IMR-90 (cell line): Measurements from ENCODE around the gene MGAT5. TPM values are rescaled to one million over a fixed set of nuclear protein-coding genes. Genes with fewer than 3 reads are reported as not detected.

ENCODE experiments used
- ATAC-seq: fragments of 200-7000 bp; cut with Tn5 transposase; 2 replicates; pipeline ENCODE4 v1.9.1; 2020; ENCODE audit warnings: low read depth, mild to moderate bottlenecking, moderate library complexity
- BruUV-seq: library from RNA; stranded (reverse); fragments of 400-500 nt; replicated peaks from 2 replicates; lab custom pipeline; 2021; lab: Mats Ljungman, UMichigan
- CTCF ChIA-PET: fragments of 300-600 bp; formaldehyde crosslinking; extraction: SDS; loops from one replicate; lab custom pipeline; 2021; ENCODE audit warnings: antibody characterized with exemption; lab: Yijun Ruan, JAX
- POLR2A ChIA-PET: fragments of 300-600 bp; sonication (Branson Sonifier 250); formaldehyde crosslinking; loops from one replicate; lab custom pipeline; 2022; ENCODE audit warnings: antibody characterized with exemption; ENCODE audit not compliant: unreplicated experiment; lab: Charles Lee
- DNase-seq: peaks from one replicate; pipeline ENCODE4 v3.0.0; 2013
- H2AFZ ChIP-seq: replicated peaks from 2 replicates; pipeline ENCODE3; 2013; ENCODE audit warnings: low read length, mild to moderate bottlenecking; ENCODE audit not compliant: poor library complexity
- H2AK5ac ChIP-seq: 2 replicates; pipeline ENCODE4 v1.6.1; 2013; ENCODE audit warnings: low read depth, low read length, inconsistent platforms
- H2AK9ac ChIP-seq: replicated peaks from 2 replicates; pipeline ENCODE3; 2013; ENCODE audit warnings: mild to moderate bottlenecking, low read depth, low read length, moderate library complexity; ENCODE audit not compliant: poor library complexity
- H2BK120ac ChIP-seq: 2 replicates; pipeline ENCODE4 v1.6.1; 2013; ENCODE audit warnings: low read depth, low read length, inconsistent platforms
- H2BK15ac ChIP-seq: 3 replicates; pipeline ENCODE4 v1.6.1; 2013; ENCODE audit warnings: low read depth, low read length, inconsistent platforms
- H2BK20ac ChIP-seq: 2 replicates; pipeline ENCODE4 v1.6.1; 2013; ENCODE audit warnings: low read depth, mild to moderate bottlenecking, inconsistent platforms, low read length, moderate library complexity
- H2BK5ac ChIP-seq: 2 replicates; pipeline ENCODE4 v1.6.1; 2013; ENCODE audit warnings: mild to moderate bottlenecking, low read depth, low read length, inconsistent platforms; ENCODE audit not compliant: poor library complexity, severe bottlenecking
- H3K14ac ChIP-seq: replicated peaks from 2 replicates; pipeline ENCODE4 v1.6.1; 2013; ENCODE audit warnings: low read depth, low read length, inconsistent platforms
- H3K18ac ChIP-seq: 2 replicates; pipeline ENCODE4 v1.6.1; 2013; ENCODE audit warnings: low read depth, low read length, control low read depth
- H3K23ac ChIP-seq: 2 replicates; pipeline ENCODE4 v1.6.1; 2013; ENCODE audit warnings: low read depth, low read length, inconsistent platforms
- H3K27ac ChIP-seq: 2 replicates; pipeline ENCODE4 v1.5.1; 2013; ENCODE audit warnings: mild to moderate bottlenecking, control low read depth, low read length; ENCODE audit not compliant: insufficient read depth
- H3K27me3 ChIP-seq: 2 replicates; pipeline ENCODE4 v1.6.1; 2013; ENCODE audit warnings: low read length; ENCODE audit not compliant: control insufficient read depth, insufficient read depth
- H3K36me3 ChIP-seq: 2 replicates; pipeline ENCODE4 v1.6.1; 2013; ENCODE audit warnings: low read length, mixed read lengths; ENCODE audit not compliant: control insufficient read depth, insufficient read depth
- H3K4ac ChIP-seq: 2 replicates; pipeline ENCODE4 v1.6.1; 2013; ENCODE audit warnings: low read depth, low read length, inconsistent platforms
- H3K4me1 ChIP-seq: 2 replicates; pipeline ENCODE4 v1.6.1; 2013; ENCODE audit warnings: low read length, mixed read lengths; ENCODE audit not compliant: control insufficient read depth, insufficient read depth
- H3K4me2 ChIP-seq: 2 replicates; pipeline ENCODE4 v1.6.1; 2013; ENCODE audit warnings: low read depth, mild to moderate bottlenecking, control low read depth, low read length, moderate library complexity
- H3K4me3 ChIP-seq: 2 replicates; pipeline ENCODE4 v1.5.1; 2013; ENCODE audit warnings: low read depth, mild to moderate bottlenecking, control low read depth, low read length, moderate library complexity; ENCODE audit not compliant: insufficient read depth
- H3K56ac ChIP-seq: 2 replicates; pipeline ENCODE4 v1.6.1; 2013; ENCODE audit warnings: low read length, inconsistent platforms; ENCODE audit not compliant: insufficient read depth; ENCODE audit errors: extremely low read depth
- H3K79me1 ChIP-seq, 2 experiments: 2 replicates each; pipeline ENCODE4 v1.6.1; 2013; ENCODE audit warnings: low read length in 2 of 2, inconsistent platforms in 1 of 2, low read depth in 1 of 2
- H3K9ac ChIP-seq: 2 replicates; pipeline ENCODE4 v1.6.1; 2013; ENCODE audit warnings: low read depth, low read length, control low read depth
- H3K9me1 ChIP-seq: 2 replicates; pipeline ENCODE4 v1.6.1; 2013; ENCODE audit warnings: low read length, inconsistent platforms; ENCODE audit not compliant: insufficient read depth
- H3K9me3 ChIP-seq: 2 replicates; pipeline ENCODE4 v1.6.1; 2013; ENCODE audit warnings: low read length; ENCODE audit not compliant: control insufficient read depth, insufficient read depth
- H4K20me1 ChIP-seq: 2 replicates; pipeline ENCODE4 v1.6.1; 2013; ENCODE audit warnings: low read length, inconsistent platforms; ENCODE audit not compliant: insufficient read depth
- H4K5ac ChIP-seq: 2 replicates; pipeline ENCODE4 v1.6.1; 2013; ENCODE audit warnings: mild to moderate bottlenecking, low read depth, low read length, control low read depth
- H4K8ac ChIP-seq, 2 experiments: 2 replicates each; pipeline ENCODE4 v1.6.1; 2013; ENCODE audit warnings: low read depth in 2 of 2, low read length in 2 of 2, control low read depth in 1 of 2, inconsistent platforms in 1 of 2
- H4K91ac ChIP-seq: 2 replicates; pipeline ENCODE4 v1.6.1; 2013; ENCODE audit warnings: low read depth, low read length, inconsistent platforms; ENCODE audit not compliant: insufficient read depth
- POLR2A ChIP-seq: IDR thresholded peaks from 2 replicates; pipeline ENCODE4 v1.6.1; 2012; ENCODE audit warnings: mild to moderate bottlenecking, low read depth, low read length
- WGBS, 2 experiments: methylation state at CpG; one replicate each; pipeline versions ENCODE4 v1.1.5 to v1.1.7; 2013; ENCODE audit warnings: missing lambda C conversion rate in 2 of 2; ENCODE audit not compliant: insufficient read length in 1 of 2; ENCODE audit errors: extremely low coverage in 2 of 2; 5-methylcytosine and 5-hydroxymethylcytosine counted together
- dilution Hi-C: fragments of 300-500 bp; cut with HindIII; formaldehyde crosslinking; loops from one replicate; pipeline ENCODE4 v1.14.3; 2018; ENCODE audit warnings: low sequenced_read_pairs; ENCODE audit not compliant: unreplicated experiment
- in situ Hi-C: fragments of 300-500 bp; cut with MboI; formaldehyde crosslinking; loops from 3 replicates; pipeline ENCODE4 v1.14.3; 2019; ENCODE audit warnings: low sequenced_read_pairs, inconsistent platforms, mixed read lengths
- intact Hi-C: fragments of 100-400 bp; cut with micrococcal nuclease; formaldehyde crosslinking; loops from 2 replicates; pipeline ENCODE4 v1.10.0; 2022
- polyA plus RNA-seq, 3 experiments: library from polyadenylated mRNA; depleted of rRNA; stranded (reverse); fragments of >200 nt; gene quantifications; 2 replicates each; pipeline ENCODE4 v1.2.3, GENCODE V29; 2012; ENCODE audit warnings: low replicate concordance in 1 of 3
- total RNA-seq: library from RNA; depleted of rRNA; stranded (reverse); fragments of >200 nt; gene quantifications from 2 replicates; pipeline ENCODE4 v1.2.3, GENCODE V29; 2012
- TF ChIP-seq, protein P1 (sequence below): fragments of 150-350 bp; IDR thresholded peaks from 2 replicates; pipeline ENCODE4 v1.6.1; 2016; ENCODE audit warnings: low read depth, mild to moderate bottlenecking, low read length, moderate library complexity, borderline replicate concordance

Gene MGAT5
- total and polyA plus RNA-seq, 2 of the 4 experiments (the other 2 are of a cell fraction) = 22.9 to 59.9 TPM

- DNase-seq (no peak), ATAC-seq (no peak)
- dilution Hi-C loops = no loop called here
- no peak overlapping the region for H3K56ac ChIP-seq
- in situ Hi-C loops = loop anchor here (10.0 kb wide), 1 partner anchor 566 kb away; no protein-coding TSS in a partner anchor
- H3K4ac ChIP-seq = no peak overlapping the region
- H4K5ac ChIP-seq = no peak overlapping the region
- no peaks in the 10 kb centered on the region for H4K20me1 ChIP-seq
- no peak overlapping the region for H3K23ac ChIP-seq
- H3K27ac ChIP-seq = no peak overlapping the region
- H3K4me3 ChIP-seq = no peak overlapping the region
- H3K18ac ChIP-seq = no peak overlapping the region
- no peak overlapping the region for H2AFZ ChIP-seq
- peaks cover 49% of the 10 kb centered on the region for H3K36me3 ChIP-seq
- H2BK5ac ChIP-seq = no peak overlapping the region
- H2AK9ac ChIP-seq = no peak overlapping the region
- intact Hi-C loops = loop anchor here (2.0 kb wide), 3 partner anchors 74 to 564 kb away; no protein-coding TSS in a partner anchor
- peaks cover 4% of the 10 kb centered on the region; the same call in 1 of the 2 replicates for H3K4me1 ChIP-seq
- no peak overlapping the region for H3K9ac ChIP-seq
- H3K9me1 ChIP-seq = 0 out of 2 replicates have a peak, but pooled peaks cover 4% of the 10 kb centered on the region
- 80% methylated on average over 1 of the region's 2 CpGs; no CpG with 5 or more reads in 1 of the 2 experiments for WGBS, 2 experiments
- no peaks in the 10 kb centered on the region for H3K27me3 ChIP-seq
- H3K14ac ChIP-seq = no peak overlapping the region
- no peak overlapping the region for H2BK15ac ChIP-seq
- ChIA-PET POLR2A (interaction anchor here (0.6 kb wide), 1 partner anchor 109 kb away, joined by 5 read pairs; no protein-coding TSS in a partner anchor), CTCF (interaction anchor here (0.6 to 1.9 kb wide), 23 partner anchors 10 to 571 kb away, joined by 3 to 20 read pairs (median 3); no protein-coding TSS in a partner anchor)
- peaks cover 0 to 5% of the 10 kb centered on the region in 2 experiments; a peak in 1 of 4 replicates for H3K79me1 ChIP-seq
- no peak overlapping the region for H4K91ac ChIP-seq
- BruUV-seq = no TSS peak
- no peak overlapping the region for H2BK20ac ChIP-seq
- TF ChIP-seq POLR2A = no peak
- TF ChIP-seq, protein P1, sequence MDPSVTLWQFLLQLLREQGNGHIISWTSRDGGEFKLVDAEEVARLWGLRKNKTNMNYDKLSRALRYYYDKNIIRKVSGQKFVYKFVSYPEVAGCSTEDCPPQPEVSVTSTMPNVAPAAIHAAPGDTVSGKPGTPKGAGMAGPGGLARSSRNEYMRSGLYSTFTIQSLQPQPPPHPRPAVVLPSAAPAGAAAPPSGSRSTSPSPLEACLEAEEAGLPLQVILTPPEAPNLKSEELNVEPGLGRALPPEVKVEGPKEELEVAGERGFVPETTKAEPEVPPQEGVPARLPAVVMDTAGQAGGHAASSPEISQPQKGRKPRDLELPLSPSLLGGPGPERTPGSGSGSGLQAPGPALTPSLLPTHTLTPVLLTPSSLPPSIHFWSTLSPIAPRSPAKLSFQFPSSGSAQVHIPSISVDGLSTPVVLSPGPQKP = no peak
- no peak overlapping the region for H4K8ac ChIP-seq
- no peak overlapping the region for H2AK5ac ChIP-seq
- no peak overlapping the region for H2BK120ac ChIP-seq
- no peak overlapping the region for H3K4me2 ChIP-seq
- H3K9me3 ChIP-seq = no peaks in the 10 kb centered on the region
Observed at GRCh38 chr2:134451347-134451630, 197.4 kb downstream of the MGAT5 start.
